Measurements from ENCODE around the gene SEMA7A.

DNA sequence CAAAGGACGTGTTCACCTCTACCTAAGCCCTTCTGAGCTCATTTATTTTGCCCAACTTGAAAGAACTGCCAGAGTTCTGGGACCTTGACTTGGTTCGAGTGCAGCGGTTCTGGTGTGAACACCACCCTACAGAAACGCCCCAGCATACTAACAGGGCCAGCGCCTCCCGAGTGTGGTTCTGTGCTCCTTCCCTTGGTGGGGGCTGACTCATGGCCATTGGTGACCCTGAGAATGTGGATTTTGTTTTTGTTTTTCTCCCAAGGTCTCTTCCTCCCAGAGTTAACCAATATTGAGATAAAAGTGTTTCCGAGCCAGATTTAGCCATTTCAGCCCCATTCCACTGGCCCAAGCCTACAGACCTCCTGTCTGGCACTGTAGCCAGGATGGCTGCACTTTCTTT lies 27.9 kb downstream of the SEMA7A start:
- TF ChIP-seq, protein P1, sequence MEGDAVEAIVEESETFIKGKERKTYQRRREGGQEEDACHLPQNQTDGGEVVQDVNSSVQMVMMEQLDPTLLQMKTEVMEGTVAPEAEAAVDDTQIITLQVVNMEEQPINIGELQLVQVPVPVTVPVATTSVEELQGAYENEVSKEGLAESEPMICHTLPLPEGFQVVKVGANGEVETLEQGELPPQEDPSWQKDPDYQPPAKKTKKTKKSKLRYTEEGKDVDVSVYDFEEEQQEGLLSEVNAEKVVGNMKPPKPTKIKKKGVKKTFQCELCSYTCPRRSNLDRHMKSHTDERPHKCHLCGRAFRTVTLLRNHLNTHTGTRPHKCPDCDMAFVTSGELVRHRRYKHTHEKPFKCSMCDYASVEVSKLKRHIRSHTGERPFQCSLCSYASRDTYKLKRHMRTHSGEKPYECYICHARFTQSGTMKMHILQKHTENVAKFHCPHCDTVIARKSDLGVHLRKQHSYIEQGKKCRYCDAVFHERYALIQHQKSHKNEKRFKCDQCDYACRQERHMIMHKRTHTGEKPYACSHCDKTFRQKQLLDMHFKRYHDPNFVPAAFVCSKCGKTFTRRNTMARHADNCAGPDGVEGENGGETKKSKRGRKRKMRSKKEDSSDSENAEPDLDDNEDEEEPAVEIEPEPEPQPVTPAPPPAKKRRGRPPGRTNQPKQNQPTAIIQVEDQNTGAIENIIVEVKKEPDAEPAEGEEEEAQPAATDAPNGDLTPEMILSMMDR (IDR thresholded peaks at IDR 0.05; ENCODE audit: poor library complexity) = no peak
- TF ChIP-seq EZH2 (IDR thresholded peaks at IDR 0.05; ENCODE audit: borderline replicate concordance) = no peak

All from hepatocyte (in vitro differentiated cells).